ENCODE results near the gene LRSAM1. TPM values are rescaled to one million over a fixed set of nuclear protein-coding genes. Genes with fewer than 3 reads are reported as not detected.

LRSAM1 gene
- total RNA-seq = 10 to 100 TPM; 11.7 to 21.3 (median 17.9) TPM

DNA sequence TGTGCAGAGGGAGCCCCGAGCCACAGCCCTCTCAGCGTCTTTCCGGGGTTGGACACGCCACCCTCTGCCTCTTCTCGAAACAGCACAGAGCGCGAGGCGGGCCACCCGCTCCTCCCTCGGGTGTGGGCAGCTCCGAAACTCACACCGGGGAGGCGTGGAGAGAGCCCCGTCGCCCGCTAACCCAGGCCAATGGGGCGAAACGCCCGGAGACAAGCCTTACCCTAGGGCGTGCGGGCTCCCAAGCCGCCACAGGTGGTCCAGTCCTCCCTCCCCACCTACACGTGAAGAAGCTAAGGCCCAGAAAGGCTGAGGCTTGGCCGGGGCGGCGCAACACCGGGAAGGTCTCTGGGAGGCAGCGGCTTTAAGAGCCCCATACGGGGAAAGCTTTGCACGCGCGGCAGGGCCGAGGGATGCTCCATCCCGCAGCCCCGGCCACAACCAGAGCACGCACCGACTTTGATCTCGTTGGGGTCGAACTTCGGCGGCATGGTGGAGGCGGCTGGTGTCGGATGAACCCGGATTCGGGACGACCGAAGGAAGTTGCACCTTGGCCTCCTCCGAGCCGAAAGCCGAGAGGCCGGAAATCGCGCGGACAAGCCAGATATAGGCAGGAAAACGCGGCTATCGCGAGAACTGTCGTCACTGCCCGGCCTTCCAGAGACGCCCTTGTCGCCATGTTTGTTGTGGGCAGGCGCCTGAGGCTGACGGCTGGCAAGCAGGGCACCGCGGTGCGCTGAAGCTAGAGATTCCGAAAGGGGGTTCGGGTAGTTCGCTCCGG, at the start of gene LRSAM1, which contains the start of gene RPL12:
Gene LRSAM1 (plus strand): TSS at position 681 of the 778 bp plus-strand sequence. CDS start 3,018 bp downstream, outside the sequence.
Gene RPL12 (minus strand): TSS at position 577 of the 778 bp plus-strand sequence. CDS start 89 bp downstream, at position 488.
- H3K4me1 ChIP-seq = peaks cover 0 to 5% of the 10 kb centered on the region in 2 donors
- peak within 1 kb of the TSS; percentile 96 to 97 for H3K27ac ChIP-seq
- H3K4me3 ChIP-seq = peak within 1 kb of the TSS; percentile 81 to 90 (median 88)
- H3K9me3 ChIP-seq = no peaks in the 10 kb centered on the region
- H3K36me3 ChIP-seq = peaks cover 8% of the 10 kb centered on the region
- TF ChIP-seq POLR2AphosphoS5 (IDR thresholded peaks at IDR 0.05) = peak; percentile 100
- TF ChIP-seq CTCF (IDR thresholded peaks at IDR 0.05) = no peak
- peak; percentile 100 for TF ChIP-seq POLR2A (IDR thresholded peaks at IDR 0.05)
- no peaks in the 10 kb centered on the region for H3K27me3 ChIP-seq
- intact Hi-C loops (cut with DNase I; ENCODE audit: low total_unique reads) = loop anchor here (10.0 kb wide), 1 partner anchor 56 kb away; the partner anchor contains the start of gene SLC2A8
- DNase-seq (ENCODE audit: low spot score in 2 of 2) = peak; percentile 95 to 99

GRCh38 chr9:127402401-127403090, 48.8 kb upstream of the LRSAM1 start:
- Histone ChIP-seq H3K9me3 (no peaks in the 10 kb centered on the region), H3K27me3 (no peaks in the 10 kb centered on the region), H3K4me3 (no peak overlapping the region), H3K27ac (no peak overlapping the region), H3K36me3 (no peaks in the 10 kb centered on the region), H3K4me1 (peaks cover 7 to 8% of the 10 kb centered on the region in 2 donors)
- no peak for DNase-seq (ENCODE audit: low spot score in 2 of 2)
- TF ChIP-seq POLR2AphosphoS5 (IDR thresholded peaks at IDR 0.05) = no peak
- no peak for TF ChIP-seq POLR2A (IDR thresholded peaks at IDR 0.05)
- intact Hi-C loops (cut with DNase I; ENCODE audit: low total_unique reads) = no loop called here

DNA sequence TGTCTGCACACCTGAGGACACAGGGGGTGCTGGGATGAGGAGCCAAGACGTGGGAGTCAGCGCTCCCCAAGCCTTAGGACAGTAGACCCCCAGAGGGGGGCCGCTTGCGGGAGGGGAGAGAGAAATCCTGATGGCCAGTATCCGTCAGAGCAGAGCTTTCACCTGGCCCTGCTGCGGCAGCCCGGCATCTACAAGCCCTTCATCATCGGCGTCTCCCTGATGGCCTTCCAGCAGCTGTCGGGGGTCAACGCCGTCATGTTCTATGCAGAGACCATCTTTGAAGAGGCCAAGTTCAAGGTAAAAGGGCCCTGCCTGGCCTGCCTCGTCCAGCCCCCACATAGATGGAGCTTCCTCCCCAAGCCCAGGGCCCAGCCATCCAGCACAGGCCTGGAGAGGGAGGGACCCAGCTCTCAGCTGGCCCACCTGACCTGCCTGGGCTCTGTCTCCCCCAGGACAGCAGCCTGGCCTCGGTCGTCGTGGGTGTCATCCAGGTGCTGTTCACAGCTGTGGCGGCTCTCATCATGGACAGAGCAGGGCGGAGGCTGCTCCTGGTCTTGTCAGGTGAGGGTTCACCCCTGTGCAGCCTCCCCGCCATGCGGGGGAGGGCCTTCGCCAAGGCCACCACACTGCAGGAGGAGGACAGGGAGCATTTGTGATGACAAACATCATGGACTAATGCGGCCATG, 47.7 kb upstream of the LRSAM1 start:
- H3K27me3 ChIP-seq = no peaks in the 10 kb centered on the region
- DNase-seq (ENCODE audit: low spot score in 2 of 2) = no peak
- peaks cover 0 to 2% of the 10 kb centered on the region in 2 donors for H3K4me1 ChIP-seq
- intact Hi-C loops (cut with DNase I; ENCODE audit: low total_unique reads) = no loop called here
- no peaks in the 10 kb centered on the region for H3K9me3 ChIP-seq
- H3K27ac ChIP-seq = no peak overlapping the region
- TF ChIP-seq CTCF (IDR thresholded peaks at IDR 0.05) (no peak), POLR2AphosphoS5 (IDR thresholded peaks at IDR 0.05) (no peak), POLR2A (IDR thresholded peaks at IDR 0.05) (no peak)
- H3K4me3 ChIP-seq = no peak overlapping the region
- no peaks in the 10 kb centered on the region for H3K36me3 ChIP-seq

DNA sequence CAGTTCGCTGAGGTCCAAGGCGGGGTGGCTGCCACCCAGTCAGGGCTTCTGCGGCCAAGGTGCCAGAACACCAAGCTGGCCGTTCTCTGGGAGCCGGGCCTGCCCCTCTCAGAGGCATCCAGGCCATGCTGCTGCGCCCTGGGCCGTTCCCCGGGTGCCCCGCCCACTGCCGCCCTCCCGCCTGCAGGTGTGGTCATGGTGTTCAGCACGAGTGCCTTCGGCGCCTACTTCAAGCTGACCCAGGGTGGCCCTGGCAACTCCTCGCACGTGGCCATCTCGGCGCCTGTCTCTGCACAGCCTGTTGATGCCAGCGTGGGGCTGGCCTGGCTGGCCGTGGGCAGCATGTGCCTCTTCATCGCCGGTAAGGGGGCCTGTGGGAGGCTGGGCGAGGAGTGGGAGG, 46.7 kb upstream of the LRSAM1 start:
- Histone ChIP-seq H3K4me1 (no peaks in the 10 kb centered on the region), H3K27ac (no peak overlapping the region), H3K36me3 (no peaks in the 10 kb centered on the region), H3K4me3 (no peak overlapping the region), H3K9me3 (no peaks in the 10 kb centered on the region), H3K27me3 (no peaks in the 10 kb centered on the region)
- intact Hi-C loops (cut with DNase I; ENCODE audit: low total_unique reads) = no loop called here
- DNase-seq (ENCODE audit: low spot score in 2 of 2) = no peak
- TF ChIP-seq CTCF (IDR thresholded peaks at IDR 0.05) (no peak), POLR2A (IDR thresholded peaks at IDR 0.05) (no peak), POLR2AphosphoS5 (IDR thresholded peaks at IDR 0.05) (no peak)

- no peak overlapping the region for H3K27ac ChIP-seq
- TF ChIP-seq POLR2A (IDR thresholded peaks at IDR 0.05) (no peak), CTCF (IDR thresholded peaks at IDR 0.05) (no peak), POLR2AphosphoS5 (IDR thresholded peaks at IDR 0.05) (no peak)
- H3K4me3 ChIP-seq = no peak overlapping the region
- no peaks in the 10 kb centered on the region for H3K27me3 ChIP-seq
- H3K36me3 ChIP-seq = no peaks in the 10 kb centered on the region
- DNase-seq (ENCODE audit: low spot score in 2 of 2) = no peak
- no peaks in the 10 kb centered on the region for H3K4me1 ChIP-seq
- intact Hi-C loops (cut with DNase I; ENCODE audit: low total_unique reads) = no loop called here
- no peaks in the 10 kb centered on the region for H3K9me3 ChIP-seq
Observed at GRCh38 chr9:127405344-127406125, 45.8 kb upstream of the LRSAM1 start.

Data from breast epithelium (tissue), 4 donors.